ENCODE measurements around the gene ADAMTS9. TPM values are rescaled to one million over a fixed set of nuclear protein-coding genes. Genes with fewer than 3 reads are reported as not detected.

Gene ADAMTS9
- total and polyA plus RNA-seq, 9 of the 15 experiments (the other 6 are each of a cell fraction or from before 2014, with no cell fraction given): 0.05 to 0.32 (median 0.13) TPM; not detected in 2

- no peak for TF ChIP-seq UBTF (IDR thresholded peaks at IDR 0.05; ENCODE audit: borderline replicate concordance in 1 of 2, low read depth in 2 of 2, low read length in 2 of 2)
Observed at GRCh38 chr3:64612082-64612860, 75.5 kb downstream of the ADAMTS9 start (continued).

- Histone ChIP-seq H3K27ac (ENCODE audit: extremely low read depth, low read depth, low read length) (no peak overlapping the region), H3K36me3 (ENCODE audit: control insufficient read depth, insufficient read depth, low read length) (no peaks in the 10 kb centered on the region), H3K4me2 (ENCODE audit: insufficient read depth, low read length) (no peak overlapping the region), H3K9me1 (ENCODE audit: control insufficient read depth, insufficient read depth, low read length) (no peaks in the 10 kb centered on the region), H4K20me1 (replicated peaks; ENCODE audit: control insufficient read depth, insufficient read depth, low read length) (no peaks in the 10 kb centered on the region), H3K9me3 (replicated peaks; ENCODE audit: control insufficient read depth, insufficient read depth, low read depth, low read length) (no peaks in the 10 kb centered on the region), H3K27me3 (ENCODE audit: control insufficient read depth in 2 of 2, insufficient read depth in 2 of 2, low read length in 2 of 2) (no peaks in the 10 kb centered on the region), H3K79me2 (ENCODE audit: control insufficient read depth, insufficient read depth, low read length) (no peaks in the 10 kb centered on the region), H3K4me3 (no peak overlapping the region), H2AFZ (ENCODE audit: low read depth, low read length) (no peak overlapping the region), H3K4me1 (replicated peaks in 1 of 2; ENCODE audit: control insufficient read depth in 2 of 2, insufficient read depth in 2 of 2, low read length in 2 of 2) (no peaks in the 10 kb centered on the region), H3K9ac (ENCODE audit: insufficient read depth in 1 of 2, low read depth in 2 of 2, low read length in 2 of 2) (no peak overlapping the region)
- FAIRE-seq: no peak
- no peak for DNase-seq (ENCODE audit: extremely low read depth in 1 of 4, low spot score in 3 of 4)
- BruUV-seq (replicated peaks): no TSS peak
- no peak for ATAC-seq
- ChIA-PET POLR2A (no interaction called here), CTCF (ENCODE audit: low intra/inter-chr PET ratio) (no interaction called here)
- TF ChIP-seq ZNF445 (CRISPR knock-in tag; IDR thresholded peaks at IDR 0.05; ENCODE audit: low read depth): no peak
- no peak for TF ChIP-seq NKRF (IDR thresholded peaks at IDR 0.05; ENCODE audit: borderline replicate concordance)
- no peak for TF ChIP-seq CCNT2 (IDR thresholded peaks at IDR 0.05; ENCODE audit: borderline replicate concordance, extremely low read depth, insufficient read length, low read depth, low read length)
- TF ChIP-seq HSF4 (CRISPR knock-in tag; IDR thresholded peaks at IDR 0.05; ENCODE audit: borderline replicate concordance): no peak
- no peak for TF ChIP-seq EZH2 (IDR thresholded peaks at IDR 0.05; ENCODE audit: borderline replicate concordance, low read depth, low read length)
- TF ChIP-seq JUN (IDR thresholded peaks at IDR 0.05; ENCODE audit: borderline replicate concordance, low read depth, low read length): no peak
- TF ChIP-seq JUN (CRISPR knock-in tag; IDR thresholded peaks at IDR 0.05; ENCODE audit: borderline replicate concordance): no peak
- TF ChIP-seq ZBTB26 (CRISPR knock-in tag; IDR thresholded peaks at IDR 0.05): no peak
- TF ChIP-seq PTBP1 (IDR thresholded peaks at IDR 0.05; ENCODE audit: low read depth, low read length): no peak
- intact Hi-C loops (cut with micrococcal nuclease) (no loop called here), in situ Hi-C loops (cut with MboI) (no loop called here)
- whole genome bisulfite sequencing (ENCODE audit: insufficient coverage, low coverage, missing lambda C conversion rate): 0% methylated on average over 2 of the region's 2 CpGs
Observed at GRCh38 chr3:64608741-64609140, 79.1 kb downstream of the ADAMTS9 start.

Measured in K562 (cell line).